Gastrocnemius medialis (tissue), 4 donors: ENCODE measurements around the gene FGF2.

Source experiments
- POLR2A ChIP-seq, 2 donors: fragments of 450-650 bp; IDR thresholded peaks; one replicate each; pipeline ENCODE4 v1.6.1; 2017; ENCODE audit warnings: antibody characterized with exemption in 2 of 2, mild to moderate bottlenecking in 2 of 2, moderate library complexity in 2 of 2
- TF ChIP-seq, protein P1 (sequence below), 5 experiments: fragments of 450-650 bp in 3 of 5; fragments of 200-600 bp in 2 of 5; sonication (generic) in 2 of 5; IDR thresholded peaks in 4 of 5; conservative IDR thresholded peaks in 1 of 5; 1 replicate in 4 of 5; 2 replicates in 1 of 5; pipeline ENCODE4 v1.5.1; 2016 to 2019; ENCODE audit warnings: antibody characterized with exemption in 5 of 5, mild to moderate bottlenecking in 3 of 5, moderate library complexity in 3 of 5

DNA sequence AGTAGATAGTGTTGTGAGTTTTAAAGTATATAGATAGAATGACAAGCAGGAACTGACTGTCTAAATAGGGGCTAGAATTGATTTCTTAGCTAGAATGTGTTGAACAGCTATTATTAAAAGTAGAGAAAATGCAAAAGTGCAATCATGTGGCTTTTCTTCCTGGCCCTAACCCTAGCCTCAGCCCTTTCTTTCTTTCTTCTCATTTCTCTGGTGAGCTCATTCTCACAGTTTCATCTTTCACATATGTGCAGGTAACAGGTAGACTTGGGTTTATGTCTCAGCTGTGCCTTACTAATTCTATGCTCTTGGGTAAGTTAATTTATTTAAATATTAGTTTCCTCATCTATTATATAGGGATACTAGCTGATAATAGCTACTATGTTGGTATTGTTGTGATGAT is 24.9 kb downstream of the FGF2 start:
- TF ChIP-seq, protein P1, sequence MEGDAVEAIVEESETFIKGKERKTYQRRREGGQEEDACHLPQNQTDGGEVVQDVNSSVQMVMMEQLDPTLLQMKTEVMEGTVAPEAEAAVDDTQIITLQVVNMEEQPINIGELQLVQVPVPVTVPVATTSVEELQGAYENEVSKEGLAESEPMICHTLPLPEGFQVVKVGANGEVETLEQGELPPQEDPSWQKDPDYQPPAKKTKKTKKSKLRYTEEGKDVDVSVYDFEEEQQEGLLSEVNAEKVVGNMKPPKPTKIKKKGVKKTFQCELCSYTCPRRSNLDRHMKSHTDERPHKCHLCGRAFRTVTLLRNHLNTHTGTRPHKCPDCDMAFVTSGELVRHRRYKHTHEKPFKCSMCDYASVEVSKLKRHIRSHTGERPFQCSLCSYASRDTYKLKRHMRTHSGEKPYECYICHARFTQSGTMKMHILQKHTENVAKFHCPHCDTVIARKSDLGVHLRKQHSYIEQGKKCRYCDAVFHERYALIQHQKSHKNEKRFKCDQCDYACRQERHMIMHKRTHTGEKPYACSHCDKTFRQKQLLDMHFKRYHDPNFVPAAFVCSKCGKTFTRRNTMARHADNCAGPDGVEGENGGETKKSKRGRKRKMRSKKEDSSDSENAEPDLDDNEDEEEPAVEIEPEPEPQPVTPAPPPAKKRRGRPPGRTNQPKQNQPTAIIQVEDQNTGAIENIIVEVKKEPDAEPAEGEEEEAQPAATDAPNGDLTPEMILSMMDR (IDR thresholded peaks at IDR 0.05 in 4 of 5, conservative IDR thresholded peaks at IDR 0.05 in 1 of 5) = no peak
- no peak for TF ChIP-seq POLR2A (IDR thresholded peaks at IDR 0.05)
